Type B pancreatic cell (in vitro differentiated cells): ENCODE results near the gene PHKB. TPM values are rescaled to one million over a fixed set of nuclear protein-coding genes. Genes with fewer than 3 reads are reported as not detected.
"Not testable (repeated sequence)": the region's sequence is repeated elsewhere in the genome, so short reads cannot be mapped to it uniquely, and the experiment has no call there.

Experiments
- DNase-seq: peaks from one replicate; pipeline ENCODE4 v3.0.0; 2021; ENCODE audit warnings: mixed read lengths; ENCODE audit not compliant: unreplicated experiment; ENCODE audit errors: extremely low spot score
- H3K27ac Mint-ChIP-seq: 2 replicates; pipeline ENCODE4 v1.8.0; 2021; ENCODE audit warnings: mild to moderate bottlenecking, mixed read lengths
- H3K27me3 Mint-ChIP-seq: 2 replicates; pipeline ENCODE4 v1.8.0; 2021; ENCODE audit warnings: mixed read lengths
- H3K36me3 Mint-ChIP-seq: 2 replicates; pipeline ENCODE4 v1.8.0; 2021; ENCODE audit warnings: mixed read lengths
- H3K4me1 Mint-ChIP-seq: one replicate; pipeline ENCODE4 v1.8.0; 2021; ENCODE audit warnings: mixed read lengths; ENCODE audit not compliant: unreplicated experiment
- H3K4me3 Mint-ChIP-seq: 2 replicates; pipeline ENCODE4 v1.8.0; 2021; ENCODE audit warnings: mild to moderate bottlenecking, mixed read lengths
- H3K9me3 Mint-ChIP-seq: 2 replicates; pipeline ENCODE4 v1.8.0; 2021; ENCODE audit warnings: mixed read lengths
- total RNA-seq: library from RNA; stranded (reverse); gene quantifications from 2 replicates; pipeline ENCODE4 v1.2.1, GENCODE V29; 2021; ENCODE audit warnings: low replicate concordance
- TF ChIP-seq, protein P1 (sequence below): fragments of 200-600 bp; sonication (generic); conservative IDR thresholded peaks from 2 replicates; pipeline ENCODE4 v1.5.0; 2021; ENCODE audit warnings: antibody characterized with exemption, mild to moderate bottlenecking

The PHKB gene
- total RNA-seq, 1 donor from 2014 or later: 72.9 TPM

DNA sequence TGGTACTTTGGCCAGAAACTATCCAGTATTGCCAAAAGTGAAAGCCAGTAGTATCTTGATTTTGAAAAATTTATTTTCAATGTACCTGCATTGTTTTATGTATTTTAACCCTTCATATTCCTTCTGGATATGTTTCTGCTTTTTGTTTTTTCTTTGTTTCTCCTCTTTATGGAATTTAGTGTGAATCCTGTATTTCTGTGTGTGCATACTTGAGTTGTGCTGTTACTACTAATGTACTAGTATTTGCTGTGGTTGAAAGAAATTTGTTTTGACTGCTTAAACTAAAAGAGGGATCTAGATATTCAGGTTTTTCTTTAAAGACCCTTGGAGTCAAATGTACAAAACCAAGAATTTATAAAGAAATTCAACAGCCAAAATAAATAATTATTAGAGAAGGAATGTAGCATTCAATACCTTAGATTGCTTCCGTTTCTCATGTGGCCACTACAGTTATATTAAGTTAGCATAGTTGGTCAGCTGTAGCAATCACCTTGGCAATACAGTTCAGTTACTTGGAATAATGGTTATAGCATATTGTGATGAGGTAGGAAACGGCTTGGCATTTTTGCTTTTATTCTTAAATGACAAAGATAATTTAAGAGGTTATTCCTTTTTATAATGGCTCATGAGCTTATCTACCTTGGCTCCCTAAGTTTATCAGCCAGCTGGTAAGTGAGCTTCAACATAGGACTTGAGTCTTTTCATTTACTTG lies 4.9 kb downstream of the PHKB start:
- Mint-ChIP-seq H3K9me3 (no peaks in the 10 kb centered on the region), H3K27ac (no peak overlapping the region), H3K36me3 (peaks cover 10% of the 10 kb centered on the region), H3K4me1 (peaks cover 44% of the 10 kb centered on the region), H3K27me3 (no peaks in the 10 kb centered on the region), H3K4me3 (no peak overlapping the region)
- no peak for DNase-seq
- TF ChIP-seq, protein P1, sequence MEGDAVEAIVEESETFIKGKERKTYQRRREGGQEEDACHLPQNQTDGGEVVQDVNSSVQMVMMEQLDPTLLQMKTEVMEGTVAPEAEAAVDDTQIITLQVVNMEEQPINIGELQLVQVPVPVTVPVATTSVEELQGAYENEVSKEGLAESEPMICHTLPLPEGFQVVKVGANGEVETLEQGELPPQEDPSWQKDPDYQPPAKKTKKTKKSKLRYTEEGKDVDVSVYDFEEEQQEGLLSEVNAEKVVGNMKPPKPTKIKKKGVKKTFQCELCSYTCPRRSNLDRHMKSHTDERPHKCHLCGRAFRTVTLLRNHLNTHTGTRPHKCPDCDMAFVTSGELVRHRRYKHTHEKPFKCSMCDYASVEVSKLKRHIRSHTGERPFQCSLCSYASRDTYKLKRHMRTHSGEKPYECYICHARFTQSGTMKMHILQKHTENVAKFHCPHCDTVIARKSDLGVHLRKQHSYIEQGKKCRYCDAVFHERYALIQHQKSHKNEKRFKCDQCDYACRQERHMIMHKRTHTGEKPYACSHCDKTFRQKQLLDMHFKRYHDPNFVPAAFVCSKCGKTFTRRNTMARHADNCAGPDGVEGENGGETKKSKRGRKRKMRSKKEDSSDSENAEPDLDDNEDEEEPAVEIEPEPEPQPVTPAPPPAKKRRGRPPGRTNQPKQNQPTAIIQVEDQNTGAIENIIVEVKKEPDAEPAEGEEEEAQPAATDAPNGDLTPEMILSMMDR: no peak

DNA sequence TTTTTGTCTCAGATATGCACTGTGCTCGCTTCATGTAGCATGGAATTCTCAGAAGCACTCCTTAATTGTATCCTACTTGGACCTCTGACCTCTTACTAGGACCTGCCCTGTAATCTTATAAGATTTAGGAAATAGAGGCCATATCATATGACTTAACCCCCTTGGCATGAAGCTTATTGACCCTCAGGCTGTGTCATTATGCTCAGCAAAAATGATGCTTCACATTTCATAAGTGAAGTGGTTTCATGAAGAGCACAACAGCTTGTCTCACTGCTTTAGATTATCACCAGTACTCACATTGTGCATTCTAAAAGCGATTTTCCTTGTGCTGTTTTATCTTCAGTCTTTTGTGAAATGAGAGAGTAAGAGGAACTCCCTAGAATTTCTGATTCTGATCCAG lies 6.4 kb downstream of the PHKB start:
- TF ChIP-seq, protein P1: no peak
- Mint-ChIP-seq H3K9me3 (no peaks in the 10 kb centered on the region), H3K27ac (peak overlapping the region; percentile 14), H3K36me3 (peaks cover 13% of the 10 kb centered on the region), H3K27me3 (no peaks in the 10 kb centered on the region), H3K4me3 (no peak overlapping the region), H3K4me1 (peaks cover 37% of the 10 kb centered on the region)
- DNase-seq: no peak

DNA sequence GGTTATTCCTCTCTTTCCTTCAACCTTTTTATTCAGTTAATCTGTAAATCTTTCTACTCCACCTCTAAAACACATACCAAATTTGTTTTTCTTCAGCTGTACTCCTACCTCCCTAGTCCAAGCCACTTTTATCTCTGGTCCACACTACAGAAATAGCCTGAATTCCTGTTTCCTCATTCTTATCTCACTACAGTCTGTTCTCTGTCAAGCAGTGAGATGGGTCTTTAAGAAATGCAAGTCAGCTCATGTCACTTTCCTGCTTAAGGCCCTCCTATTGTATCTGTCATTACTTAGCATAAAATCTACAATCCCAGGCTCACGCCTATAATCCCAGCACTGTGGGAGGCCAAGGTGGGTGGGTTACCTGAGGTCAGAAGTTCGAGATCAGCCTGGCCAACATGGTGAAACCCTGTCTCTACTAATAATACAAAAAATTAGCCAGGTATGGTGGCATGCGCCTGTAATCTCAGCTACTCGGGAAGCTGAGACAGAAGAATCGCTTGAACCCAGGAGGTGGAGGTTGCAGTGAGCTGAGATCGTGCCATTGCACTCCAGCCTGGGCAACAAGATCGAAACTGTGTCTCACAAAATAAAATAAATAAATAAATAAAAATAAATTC lies 7.0 kb downstream of the PHKB start:
- not testable (repeated sequence) for H3K27me3 Mint-ChIP-seq, H3K9me3 Mint-ChIP-seq, DNase-seq, H3K4me3 Mint-ChIP-seq
- Mint-ChIP-seq H3K36me3 (peaks cover 13% of the 10 kb centered on the region), H3K4me1 (peaks cover 32% of the 10 kb centered on the region), H3K27ac (peak overlapping the region; percentile 79)

DNA sequence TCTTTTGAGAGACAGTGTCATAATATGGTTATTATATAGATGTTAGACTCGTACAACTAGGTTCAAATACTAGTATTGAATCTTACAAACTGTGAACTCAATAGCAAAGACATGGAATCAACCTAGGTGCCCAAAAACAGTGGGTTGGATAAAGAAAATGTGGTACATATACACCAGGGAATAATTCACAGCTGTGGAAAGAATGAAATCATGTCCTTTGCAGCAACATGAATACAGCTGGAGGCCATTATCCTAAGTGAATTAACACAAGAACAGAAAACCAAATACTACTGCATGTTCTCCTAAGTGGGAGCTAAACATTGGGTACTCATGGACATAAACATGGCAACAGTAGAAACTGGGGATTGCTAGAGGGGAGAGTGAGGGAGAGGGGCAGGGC lies 8.1 kb downstream of the PHKB start:
- Mint-ChIP-seq H3K4me3 (no peak overlapping the region), H3K9me3 (no peaks in the 10 kb centered on the region), H3K4me1 (peaks cover 25% of the 10 kb centered on the region), H3K36me3 (peaks cover 10% of the 10 kb centered on the region), H3K27me3 (no peaks in the 10 kb centered on the region), H3K27ac (no peak overlapping the region)
- TF ChIP-seq, protein P1: no peak
- no peak for DNase-seq

DNA sequence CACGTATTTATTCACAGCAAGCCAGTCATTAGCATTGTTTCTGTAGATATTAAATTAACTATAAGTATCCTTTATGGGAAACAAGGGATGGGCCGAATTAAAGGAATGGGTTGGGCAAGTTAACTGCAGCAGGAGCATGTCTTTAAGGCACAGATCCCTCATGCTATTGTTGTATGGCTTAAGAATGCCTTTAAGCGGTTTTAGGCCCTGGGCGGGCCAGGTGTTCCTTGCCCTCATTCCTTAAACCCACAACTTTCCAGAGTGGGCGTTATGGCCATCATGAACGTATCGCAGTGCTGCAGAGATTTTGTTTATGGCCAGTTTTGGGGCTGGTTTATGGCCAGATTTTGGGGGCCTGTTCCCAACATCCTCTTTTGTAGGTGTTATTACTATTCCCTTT lies 9.1 kb downstream of the PHKB start:
- H3K27ac Mint-ChIP-seq: peak overlapping the region; percentile 37

DNA sequence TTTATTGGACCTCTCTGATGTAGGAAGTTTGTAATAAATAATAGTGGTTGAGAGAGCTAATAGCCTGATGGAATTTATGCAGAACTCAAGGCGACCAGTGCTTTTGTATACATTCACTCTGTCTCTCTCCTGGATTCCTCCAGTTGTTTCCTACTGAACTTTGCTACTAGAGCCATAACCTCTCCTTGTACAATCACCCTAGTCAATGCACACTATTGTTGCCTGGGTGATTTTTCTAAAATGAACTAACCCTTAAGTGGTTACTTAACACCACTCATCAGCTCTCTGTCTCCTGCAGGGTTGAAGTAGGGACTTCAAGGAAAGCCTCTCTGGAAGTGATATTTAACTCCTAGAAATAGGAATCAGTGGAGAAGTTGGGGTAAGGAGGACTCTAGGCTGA lies 9.7 kb downstream of the PHKB start:
- H3K4me1 Mint-ChIP-seq: peaks cover 24% of the 10 kb centered on the region
- peaks cover 10% of the 10 kb centered on the region for H3K36me3 Mint-ChIP-seq

More for the DNA sequence above, 9.1 kb downstream of the PHKB start:
- TF ChIP-seq, protein P1: no peak
- Mint-ChIP-seq H3K36me3 (peaks cover 10% of the 10 kb centered on the region), H3K4me1 (peaks cover 25% of the 10 kb centered on the region), H3K4me3 (no peak overlapping the region), H3K9me3 (no peaks in the 10 kb centered on the region), H3K27me3 (no peaks in the 10 kb centered on the region)
- no peak for DNase-seq

DNA sequence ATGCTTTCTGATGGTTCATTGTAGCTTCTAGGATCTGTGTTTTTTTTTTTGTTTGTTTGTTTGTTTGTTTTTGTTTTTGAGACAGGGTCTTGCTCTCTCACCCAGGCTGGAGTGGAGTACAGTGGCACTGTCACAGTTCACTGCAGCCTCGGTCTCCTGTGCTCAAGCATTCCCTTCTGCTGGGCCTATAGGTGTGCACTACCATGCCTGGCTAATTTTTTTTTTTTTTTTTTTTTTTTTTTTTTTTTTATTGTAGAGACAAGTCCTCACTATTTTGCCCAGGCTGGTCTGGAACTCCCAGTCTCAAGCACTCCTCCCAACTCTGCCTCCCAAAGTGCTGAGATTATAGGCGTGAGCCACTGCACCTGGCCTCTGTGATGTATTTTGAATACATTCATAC lies 11.9 kb downstream of the PHKB start:
- H3K4me3 Mint-ChIP-seq, H3K27ac Mint-ChIP-seq, H3K27me3 Mint-ChIP-seq, DNase-seq, H3K36me3 Mint-ChIP-seq, H3K9me3 Mint-ChIP-seq: not testable (repeated sequence)
- H3K4me1 Mint-ChIP-seq: peaks cover 11% of the 10 kb centered on the region

More for the DNA sequence above, 9.7 kb downstream of the PHKB start:
- Mint-ChIP-seq H3K27me3 (no peaks in the 10 kb centered on the region), H3K27ac (peak overlapping the region; percentile 37), H3K9me3 (no peaks in the 10 kb centered on the region), H3K4me3 (no peak overlapping the region)
- no peak for DNase-seq
- TF ChIP-seq, protein P1: no peak
